ENCODE data around the gene ZW10.

GRCh38 chr11:113722934-113723333, 50.6 kb downstream of the ZW10 start:
- no peak for TF ChIP-seq POLR2A (IDR thresholded peaks at IDR 0.05; ENCODE audit: low read length)
- no peak for TF ChIP-seq GATA1 (IDR thresholded peaks at IDR 0.05; ENCODE audit: low read depth, low read length)

All from erythroblast (primary cell).